Neural progenitor cell (in vitro differentiated cells): ENCODE data around the gene PRR7.

Experiments
- CTCF ChIP-seq: fragments of 200-600 bp; sonication (generic); IDR thresholded peaks from 2 replicates; pipeline ENCODE4 v1.5.1; 2017; ENCODE audit warnings: antibody characterized with exemption, mild to moderate bottlenecking
- EZH2 ChIP-seq: fragments of 200-600 bp; sonication (generic); IDR thresholded peaks from 2 replicates; pipeline ENCODE4 v1.6.1; 2017; ENCODE audit warnings: antibody characterized with exemption, mild to moderate bottlenecking, moderate library complexity

GRCh38 chr5:177495243-177496060 lies 48.8 kb downstream of the PRR7 start:
- TF ChIP-seq EZH2: no peak
- TF ChIP-seq CTCF: no peak
